H1 (cell line): ENCODE results near the gene ACKR1. TPM values are rescaled to one million over a fixed set of nuclear protein-coding genes. Genes with fewer than 3 reads are reported as not detected.

Experiments used
- CTCF ChIA-PET: fragments of 300-600 bp; sonication (Branson Sonifier 250); formaldehyde crosslinking; loops from one replicate; lab custom pipeline; 2021; ENCODE audit not compliant: partially characterized antibody; lab: Charles Lee
- POLR2A ChIA-PET: fragments of 300-600 bp; sonication (Branson Sonifier 250); formaldehyde crosslinking; loops from one replicate; lab custom pipeline; 2021; ENCODE audit warnings: inconsistent platforms; ENCODE audit not compliant: partially characterized antibody; lab: Charles Lee
- DNase-seq, 2 experiments: peaks; one replicate each; pipeline versions ENCODE4 v3.0.0 to v3.0.0-alpha.2; 2010 to 2022; ENCODE audit warnings: low spot score in 2 of 2, low read depth in 1 of 2, mixed read lengths in 1 of 2
- FAIRE-seq: peaks from 2 replicates; lab custom pipeline; 2011; peaks lifted over from hg19 to GRCh38; lab: Jason Lieb, UNC
- H2AFZ ChIP-seq: 2 replicates; pipeline ENCODE4 v1.8.1; 2012; ENCODE audit warnings: low read length, inconsistent platforms
- H2AK5ac ChIP-seq: 2 replicates; pipeline ENCODE4 v1.6.1; 2013; ENCODE audit warnings: low read depth, low read length
- H2BK120ac ChIP-seq: replicated peaks from 2 replicates; pipeline ENCODE3; 2013; ENCODE audit warnings: low read depth, low read length, inconsistent platforms
- H2BK12ac ChIP-seq: 2 replicates; pipeline ENCODE4 v1.6.1; 2013; ENCODE audit warnings: low read depth, low read length
- H2BK15ac ChIP-seq: 2 replicates; pipeline ENCODE4 v1.6.1; 2013; ENCODE audit warnings: low read length
- H2BK20ac ChIP-seq: 2 replicates; pipeline ENCODE4 v1.6.1; 2013; ENCODE audit warnings: low read length
- H2BK5ac ChIP-seq: 2 replicates; pipeline ENCODE4 v1.6.1; 2013; ENCODE audit warnings: low read depth, low read length
- H3K14ac ChIP-seq: 2 replicates; pipeline ENCODE4 v1.6.1; 2013; ENCODE audit warnings: inconsistent platforms; ENCODE audit not compliant: insufficient read length
- H3K18ac ChIP-seq: 2 replicates; pipeline ENCODE4 v1.6.1; 2013; ENCODE audit warnings: low read length; ENCODE audit errors: extremely low read depth
- H3K23ac ChIP-seq: 2 replicates; pipeline ENCODE4 v1.6.1; 2013; ENCODE audit warnings: inconsistent platforms; ENCODE audit not compliant: insufficient read length
- H3K23me2 ChIP-seq: 2 replicates; pipeline ENCODE4 v1.6.1; 2013; ENCODE audit warnings: low read depth, low read length
- H3K27ac ChIP-seq: 2 replicates; pipeline ENCODE4 v1.6.1; 2011; ENCODE audit warnings: low read depth, low read length, inconsistent platforms
- H3K27me3 ChIP-seq, 4 experiments: replicated peaks in 1 of 4; 1 replicate in 1 of 4; 2 replicates in 3 of 4; pipeline versions ENCODE4 v1.6.1 to v1.8.1; 2011 to 2013; ENCODE audit warnings: low read length in 3 of 4, mild to moderate bottlenecking in 3 of 4, inconsistent platforms in 2 of 4, mixed read lengths in 2 of 4, moderate library complexity in 1 of 4; ENCODE audit not compliant: control insufficient read depth in 3 of 4, insufficient read depth in 3 of 4; ENCODE audit errors: extremely low read depth in 1 of 4
- H3K36me3 ChIP-seq, 4 experiments: 2 replicates each; pipeline versions ENCODE4 v1.6.1 to v1.8.1; 2011 to 2013; ENCODE audit warnings: mild to moderate bottlenecking in 4 of 4, low read length in 3 of 4, moderate library complexity in 2 of 4, control low read depth in 1 of 4, inconsistent platforms in 1 of 4; ENCODE audit not compliant: insufficient read depth in 4 of 4, control insufficient read depth in 2 of 4
- H3K4ac ChIP-seq: replicated peaks from 2 replicates; pipeline ENCODE3; 2013; ENCODE audit warnings: low read length, low read depth, mixed read lengths, inconsistent platforms; ENCODE audit not compliant: insufficient read length
- H3K4me1 ChIP-seq, 4 experiments: replicated peaks in 1 of 4; 1 replicate in 1 of 4; 2 replicates in 3 of 4; pipeline versions ENCODE4 v1.6.1 to v1.8.1; 2011 to 2013; ENCODE audit warnings: low read length in 3 of 4, inconsistent platforms in 2 of 4, mixed read lengths in 1 of 4; ENCODE audit not compliant: insufficient read depth in 4 of 4, control insufficient read depth in 3 of 4
- H3K4me2 ChIP-seq, 2 experiments: 2 replicates each; pipeline versions ENCODE4 v1.6.1 to v1.8.1; 2011 to 2013; ENCODE audit warnings: low read depth in 2 of 2, low read length in 2 of 2, control low read depth in 1 of 2, inconsistent platforms in 1 of 2, mild to moderate bottlenecking in 1 of 2; ENCODE audit not compliant: insufficient read depth in 1 of 2
- H3K4me3 ChIP-seq, 4 experiments: fragments of 200-600, 300-600 bp in 1 of 4; sonication (generic), shearing (Covaris generic), sonication (Bioruptor Twin) in 1 of 4; 2 replicates each; pipeline versions ENCODE4 v1.5.1 to v1.8.1; 2011 to 2016; ENCODE audit warnings: low read length in 4 of 4, low read depth in 3 of 4, control low read depth in 2 of 4, inconsistent platforms in 2 of 4, mild to moderate bottlenecking in 2 of 4, mixed read lengths in 1 of 4, moderate library complexity in 1 of 4; ENCODE audit not compliant: insufficient read depth in 2 of 4; ENCODE audit errors: extremely low read depth in 1 of 4
- H3K56ac ChIP-seq: replicated peaks from 2 replicates; pipeline ENCODE3; 2013; ENCODE audit warnings: low read depth, mild to moderate bottlenecking, mixed read lengths, low read length, inconsistent platforms; ENCODE audit not compliant: insufficient read length
- H3K79me1 ChIP-seq: 2 replicates; pipeline ENCODE4 v1.6.1; 2013; ENCODE audit warnings: low read depth, low read length, control low read depth
- H3K79me2 ChIP-seq, 2 experiments: 2 replicates each; pipeline versions ENCODE4 v1.6.1 to v1.8.1; 2012 to 2013; ENCODE audit warnings: low read length in 2 of 2, mild to moderate bottlenecking in 2 of 2, inconsistent platforms in 1 of 2; ENCODE audit not compliant: insufficient read depth in 2 of 2, control insufficient read depth in 1 of 2
- H3K9ac ChIP-seq, 4 experiments: replicated peaks in 1 of 4; 1 replicate in 1 of 4; 2 replicates in 3 of 4; pipeline versions ENCODE4 v1.6.1 to v1.8.1; 2011 to 2013; ENCODE audit warnings: low read depth in 3 of 4, low read length in 3 of 4, control low read depth in 2 of 4, mild to moderate bottlenecking in 2 of 4, moderate library complexity in 2 of 4, inconsistent platforms in 1 of 4; ENCODE audit errors: extremely low read depth in 1 of 4
- H3K9me3 ChIP-seq, 2 experiments: 2 replicates each; pipeline versions ENCODE4 v1.6.1 to v1.8.1; 2012 to 2013; ENCODE audit warnings: mild to moderate bottlenecking in 2 of 2, moderate library complexity in 2 of 2, control low read depth in 1 of 2, inconsistent platforms in 1 of 2, low read depth in 1 of 2, low read length in 1 of 2, mixed read lengths in 1 of 2; ENCODE audit not compliant: insufficient read depth in 2 of 2
- H4K20me1 ChIP-seq, 2 experiments: replicated peaks in 1 of 2; 2 replicates each; pipeline versions ENCODE3 to v1.8.1; 2011 to 2013; ENCODE audit warnings: inconsistent platforms in 2 of 2, low read length in 2 of 2, mild to moderate bottlenecking in 1 of 2; ENCODE audit not compliant: insufficient read depth in 2 of 2, control insufficient read depth in 1 of 2
- H4K5ac ChIP-seq: 2 replicates; pipeline ENCODE4 v1.6.1; 2013; ENCODE audit warnings: low read length, low read depth, mixed read lengths, inconsistent platforms; ENCODE audit not compliant: insufficient read length
- H4K8ac ChIP-seq: 2 replicates; pipeline ENCODE4 v1.8.0; 2013; ENCODE audit warnings: mild to moderate bottlenecking, moderate library complexity, low read length, inconsistent platforms; ENCODE audit not compliant: insufficient read depth; ENCODE audit errors: extremely low read depth
- H4K91ac ChIP-seq: replicated peaks from 2 replicates; pipeline ENCODE3; 2013; ENCODE audit warnings: low read length, mixed read lengths, inconsistent platforms; ENCODE audit not compliant: insufficient read length
- ZNF274 ChIP-seq: IDR thresholded peaks from 2 replicates; pipeline ENCODE4 v1.7.0; 2012; ENCODE audit warnings: low read length, borderline replicate concordance; ENCODE audit errors: extremely low read depth
- WGBS, 2 experiments: shearing (Covaris generic) in 1 of 2; methylation state at CpG; one replicate each; pipeline versions ENCODE4 v1.1.6 to v1.1.7; 2013 to 2015; ENCODE audit warnings: low lambda C conversion rate in 2 of 2, mixed read lengths in 2 of 2, inconsistent platforms in 1 of 2, low coverage in 1 of 2, missing lambda C conversion rate in 1 of 2; ENCODE audit not compliant: insufficient replicate concordance in 2 of 2, insufficient coverage in 1 of 2, insufficient read length in 1 of 2; ENCODE audit errors: extremely low coverage in 1 of 2, missing lambda C conversion rate in 1 of 2; 5-methylcytosine and 5-hydroxymethylcytosine counted together
- polyA plus RNA-seq, 7 experiments: library from polyadenylated mRNA; depleted of rRNA in 3 of 7; stranded (reverse) in 5 of 7; unstranded in 2 of 7; fragments of >200 nt in 5 of 7; fragments of 200-250 nt in 2 of 7; gene quantifications; 1 replicate in 5 of 7; 2 replicates in 1 of 7; 4 replicates in 1 of 7; pipeline versions ENCODE4 v1.2.1 to v1.2.3, GENCODE V29; 2011 to 2013; ENCODE audit warnings: missing spikeins in 2 of 7, mixed read lengths in 2 of 7
- total RNA-seq: library from RNA; stranded (reverse); fragmentation: NEBNext Ultra II Directional; extraction: Animal tissue kit (Norgen Biotek cat#: 25700); gene quantifications from 2 replicates; pipeline ENCODE4 v1.2.1, GENCODE V29; 2021

The ACKR1 gene
- total and polyA plus RNA-seq, 2 of the 8 experiments (the other 6 are each of a cell fraction or from before 2014, with no cell fraction given) = 0.61 to 1.00 TPM

GRCh38 chr1:159228554-159228953 lies 23.9 kb downstream of the ACKR1 start:
- Histone ChIP-seq H4K8ac (no peak overlapping the region), H3K27ac (no peak overlapping the region), H2AFZ (no peak overlapping the region), H3K36me3 (no peaks in the 10 kb centered on the region), H3K23me2 (no peaks in the 10 kb centered on the region), H3K9me3 (no peaks in the 10 kb centered on the region), H3K56ac (no peak overlapping the region), H4K5ac (no peak overlapping the region), H3K4me3 (no peak overlapping the region), H2AK5ac (no peak overlapping the region), H3K4ac (no peak overlapping the region), H3K18ac (no peak overlapping the region), H2BK5ac (no peak overlapping the region), H3K14ac (no peak overlapping the region), H2BK12ac (no peak overlapping the region), H3K79me2 (no peaks in the 10 kb centered on the region), H2BK20ac (no peak overlapping the region), H3K4me1 (peaks cover 0 to 3% (median 0%) of the 10 kb centered on the region in 4 experiments; a peak in 1 of 7 replicates), H4K91ac (no peak overlapping the region), H3K4me2 (no peak overlapping the region), H2BK15ac (no peak overlapping the region), H2BK120ac (no peak overlapping the region), H3K9ac (no peak overlapping the region), H3K27me3 (no peaks in the 10 kb centered on the region), H3K23ac (no peak overlapping the region), H3K79me1 (no peaks in the 10 kb centered on the region), H4K20me1 (no peaks in the 10 kb centered on the region)
- DNase-seq = no peak
- no peak for FAIRE-seq
- ChIA-PET CTCF (interaction anchor here (0.7 to 7.3 kb wide), 4 partner anchors 15 to 97 kb away, joined by 3 to 90 read pairs (median 3); no protein-coding TSS in a partner anchor), POLR2A (no interaction called here)
- 90% methylated on average over 2 of the region's 2 CpGs; no CpG with 5 or more reads in 1 of the 2 experiments for WGBS, 2 experiments
- no peak for TF ChIP-seq ZNF274
